K562 (cell line): ENCODE measurements around the gene CHRNB4. TPM values are rescaled to one million over a fixed set of nuclear protein-coding genes. Genes with fewer than 3 reads are reported as not detected.

Experiments used
- ATAC-seq: fragments of 200-7000 bp; cut with Tn5 transposase; 3 replicates; pipeline ENCODE4 v1.9.1; 2020; ENCODE audit warnings: moderate library complexity
- BruUV-seq: library from RNA; stranded (reverse); fragments of 400-500 nt; replicated peaks from 2 replicates; lab custom pipeline; 2021; lab: Mats Ljungman, UMichigan
- CTCF ChIA-PET: fragments of 300-600 bp; formaldehyde crosslinking; extraction: SDS; loops from one replicate; lab custom pipeline; 2021; ENCODE audit warnings: low intra/inter-chr PET ratio; lab: Yijun Ruan, JAX
- POLR2A ChIA-PET: fragments of 300-600, 350-650 bp; sonication (Branson Sonifier 250); formaldehyde crosslinking; extraction: SDS; loops from one replicate; lab custom pipeline; 2021; ENCODE audit warnings: antibody characterized with exemption, inconsistent platforms; lab: Yijun Ruan, JAX
- DNase-seq, 4 experiments: peaks; one replicate each; pipeline versions ENCODE4 v3.0.0 to v3.0.0-alpha.2; 2011 to 2018; ENCODE audit warnings: low spot score in 3 of 4, mixed read lengths in 3 of 4; ENCODE audit errors: extremely low read depth in 1 of 4
- FAIRE-seq: peaks from 2 replicates; lab custom pipeline; 2011; peaks lifted over from hg19 to GRCh38; lab: Jason Lieb, UNC
- H2AFZ ChIP-seq: 2 replicates; pipeline ENCODE4 v1.6.0; 2011; ENCODE audit warnings: low read depth, low read length, control low read depth, inconsistent platforms
- H3K27ac ChIP-seq: fragments of 200-600 bp; 3 replicates; pipeline ENCODE4 v1.8.0; 2011; ENCODE audit warnings: low read depth, mild to moderate bottlenecking, control low read depth, inconsistent platforms, low read length, moderate library complexity, mixed read lengths; ENCODE audit errors: extremely low read depth
- H3K27me3 ChIP-seq, 2 experiments: fragments of 300-600 bp in 1 of 2; 2 replicates in 1 of 2; 3 replicates in 1 of 2; pipeline versions ENCODE4 v1.6.0 to v1.8.0; 2011; ENCODE audit warnings: inconsistent platforms in 2 of 2, low read length in 2 of 2, mild to moderate bottlenecking in 1 of 2, mixed read lengths in 1 of 2, moderate library complexity in 1 of 2; ENCODE audit not compliant: control insufficient read depth in 2 of 2, insufficient read depth in 2 of 2
- H3K36me3 ChIP-seq: fragments of 300-600 bp; 3 replicates; pipeline ENCODE4 v1.8.0; 2011; ENCODE audit warnings: mild to moderate bottlenecking, low read length, inconsistent platforms; ENCODE audit not compliant: control insufficient read depth, insufficient read depth
- H3K4me1 ChIP-seq, 2 experiments: fragments of 200-600 bp in 1 of 2; replicated peaks in 1 of 2; 2 replicates in 1 of 2; 3 replicates in 1 of 2; pipeline versions ENCODE4 v1.5.1 to v1.8.0; 2011; ENCODE audit warnings: inconsistent platforms in 2 of 2, low read length in 2 of 2, mild to moderate bottlenecking in 1 of 2, mixed read lengths in 1 of 2, moderate library complexity in 1 of 2; ENCODE audit not compliant: control insufficient read depth in 2 of 2, insufficient read depth in 2 of 2
- H3K4me2 ChIP-seq: 2 replicates; pipeline ENCODE4 v1.6.1; 2011; ENCODE audit warnings: low read length, control low read depth, inconsistent platforms, mixed read lengths; ENCODE audit not compliant: insufficient read depth
- H3K4me3 ChIP-seq: fragments of 200-600 bp; sonication (generic), shearing (Covaris generic); 2 replicates; pipeline ENCODE4 v1.5.1; 2016; ENCODE audit warnings: control low read depth, inconsistent platforms
- H3K79me2 ChIP-seq: fragments of 200-600 bp; 3 replicates; pipeline ENCODE4 v1.8.0; 2011; ENCODE audit warnings: low read length, inconsistent platforms; ENCODE audit not compliant: control insufficient read depth, insufficient read depth
- H3K9ac ChIP-seq, 2 experiments: 2 replicates each; pipeline versions ENCODE4 v1.6.0 to v1.6.1; 2011; ENCODE audit warnings: low read depth in 2 of 2, low read length in 2 of 2, control low read depth in 1 of 2, inconsistent platforms in 1 of 2, mild to moderate bottlenecking in 1 of 2, mixed read lengths in 1 of 2; ENCODE audit not compliant: insufficient read depth in 1 of 2
- H3K9me1 ChIP-seq: one replicate; pipeline ENCODE4 v1.6.0; 2011; ENCODE audit warnings: inconsistent platforms, mild to moderate bottlenecking, low read length, moderate library complexity; ENCODE audit not compliant: control insufficient read depth, insufficient read depth
- H3K9me3 ChIP-seq: replicated peaks from 2 replicates; pipeline ENCODE4 v1.5.1; 2011; ENCODE audit warnings: low read depth, low read length, inconsistent platforms; ENCODE audit not compliant: control insufficient read depth, insufficient read depth
- H4K20me1 ChIP-seq: replicated peaks from 2 replicates; pipeline ENCODE4 v1.6.1; 2011; ENCODE audit warnings: low read length, inconsistent platforms, mixed read lengths; ENCODE audit not compliant: control insufficient read depth, insufficient read depth
- CREB1 ChIP-seq, 2 experiments: sonication (generic) in 1 of 2; formaldehyde crosslinking in 1 of 2; IDR thresholded peaks; 2 replicates each; pipeline versions ENCODE4 v1.6.1 to v1.8.0; 2012 to 2022; ENCODE audit warnings: inconsistent platforms in 1 of 2, mild to moderate bottlenecking in 1 of 2, missing genetic modification reagents in 1 of 2, moderate library complexity in 1 of 2
- SLC30A9 ChIP-seq: fragments of 250-450 bp; sonication (Bioruptor Pico); IDR thresholded peaks from 2 replicates; pipeline ENCODE4 v1.8.0; 2022; ENCODE audit warnings: mild to moderate bottlenecking, moderate library complexity
- TRIM24 ChIP-seq, 2 experiments: fragments of 450-650 bp; IDR thresholded peaks; 2 replicates each; pipeline ENCODE4 v1.6.1; 2016
- ZNF212 ChIP-seq: fragments of 450-650 bp; formaldehyde crosslinking; IDR thresholded peaks from 2 replicates; pipeline ENCODE4 v1.4.0; 2020; ENCODE audit warnings: mild to moderate bottlenecking
- ZNF639 ChIP-seq, 2 experiments: fragments of 200-800 bp in 1 of 2; sonication (Bioruptor generic) in 1 of 2; sonication (generic) in 1 of 2; formaldehyde crosslinking in 1 of 2; IDR thresholded peaks in 1 of 2; conservative IDR thresholded peaks in 1 of 2; 2 replicates each; pipeline versions ENCODE4 v1.5.0 to v1.6.1; 2016 to 2020; ENCODE audit warnings: missing compliant biosample characterization in 1 of 2, missing genetic modification characterization in 1 of 2, missing genetic modification reagents in 1 of 2
- WGBS: fragments of 100-300 bp; shearing (Covaris generic); methylation state at CpG from one replicate; pipeline ENCODE4 v1.1.6; 2016; ENCODE audit warnings: low coverage, mixed read lengths; ENCODE audit not compliant: insufficient coverage; ENCODE audit errors: missing lambda C conversion rate; 5-methylcytosine and 5-hydroxymethylcytosine counted together
- in situ Hi-C: fragments of 300-500 bp; cut with MboI; formaldehyde crosslinking; loops from 4 replicates; pipeline ENCODE4 v1.15.0; 2018; ENCODE audit warnings: inconsistent platforms, mixed read lengths
- intact Hi-C: fragments of 100-400 bp; cut with micrococcal nuclease; formaldehyde crosslinking; loops from 2 replicates; pipeline ENCODE4 v1.14.2; 2022
- polyA plus RNA-seq, 8 experiments: library from polyadenylated mRNA; depleted of rRNA in 4 of 8; stranded (reverse) in 5 of 8; unstranded in 3 of 8; fragments of >200 nt; fragmentation: Nextera tagmentation in 2 of 8; fragmentation: Illumina TruSeq in 1 of 8; extraction: Ambion mirVana in 2 of 8; extraction: Trizol in 1 of 8; gene quantifications; 2 replicates each; pipeline versions ENCODE4 v1.2.1 to v1.2.3, GENCODE V29; 2011 to 2014; ENCODE audit warnings: inconsistent platforms in 1 of 8, missing spikeins in 1 of 8
- total RNA-seq, 7 experiments: library from RNA; depleted of rRNA in 6 of 7; stranded (reverse); fragments of >200 nt in 6 of 7; fragmentation: Illumina TruSeq in 2 of 7; extraction: Trizol in 2 of 7; gene quantifications; 2 replicates each; pipeline versions ENCODE4 v1.2.1 to v1.2.3, GENCODE V29; 2011 to 2021; ENCODE audit warnings: low replicate concordance in 1 of 7

The CHRNB4 gene
- total and polyA plus RNA-seq, 9 of the 15 experiments (the other 6 are each of a cell fraction or from before 2014, with no cell fraction given) = 0.08 to 0.18 TPM; not detected in 7

DNA sequence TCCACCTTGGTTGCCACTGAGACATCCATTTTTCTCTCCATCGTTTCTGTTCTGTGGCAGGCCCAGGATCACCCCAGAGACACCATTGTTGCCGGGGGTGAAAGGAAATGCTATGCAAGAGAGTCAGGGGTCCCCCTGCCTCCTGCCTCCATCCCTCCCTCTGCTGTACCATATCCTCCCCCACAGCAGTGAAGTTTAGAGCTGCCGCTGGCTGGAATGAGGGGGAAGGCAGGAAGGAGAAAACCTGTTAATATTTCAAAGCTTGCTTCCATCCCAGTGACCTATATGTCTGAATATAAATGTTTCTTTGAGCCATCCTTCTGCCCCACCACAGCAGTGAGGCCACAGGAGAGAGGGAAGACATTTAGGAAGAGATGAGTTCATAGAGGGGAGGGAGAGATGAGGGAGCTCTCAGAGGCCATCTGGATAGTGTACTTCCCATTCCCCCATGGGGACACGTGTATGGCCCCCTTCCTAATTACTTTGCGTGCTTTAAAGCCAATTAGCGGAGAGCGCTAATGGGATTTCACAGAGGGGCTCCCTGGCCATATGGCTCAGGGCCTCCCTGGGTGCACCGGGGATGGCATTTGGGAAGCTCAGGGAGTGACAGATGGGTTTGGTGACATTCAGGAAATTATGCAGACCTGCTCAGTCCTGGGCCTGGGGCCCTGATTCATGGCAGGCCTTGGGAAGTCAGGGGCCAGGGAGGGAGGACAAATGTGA lies 40.4 kb upstream of the CHRNB4 start:
- in situ Hi-C loops (no loop called here), intact Hi-C loops (no loop called here)
- Histone ChIP-seq H3K4me3 (no peak overlapping the region), H3K27me3 (peaks cover 19 to 54% of the 10 kb centered on the region in 2 experiments; a peak in 4 of 5 replicates), H3K27ac (no peak overlapping the region), H3K36me3 (no peaks in the 10 kb centered on the region), H3K4me1 (no peaks in the 10 kb centered on the region), H3K4me2 (no peak overlapping the region), H3K9me3 (no peaks in the 10 kb centered on the region), H3K9me1 (no peaks in the 10 kb centered on the region), H3K9ac (no peak overlapping the region), H2AFZ (no peak overlapping the region), H3K79me2 (no peaks in the 10 kb centered on the region), H4K20me1 (no peaks in the 10 kb centered on the region)
- no peak for ATAC-seq
- DNase-seq = no peak
- no TSS peak for BruUV-seq
- no peak for TF ChIP-seq ZNF212 (CRISPR knock-in tag)
- no peak for TF ChIP-seq SLC30A9 (CRISPR knock-in tag)
- no peak for TF ChIP-seq ZNF639 (CRISPR knock-in tag; conservative IDR thresholded peaks at IDR 0.05 in 1 of 2, IDR thresholded peaks at IDR 0.05 in 1 of 2)
- TF ChIP-seq CREB1 (IDR thresholded peaks at IDR 0.05) = no peak
- no peak for TF ChIP-seq CREB1 (CRISPR knock-in tag; IDR thresholded peaks at IDR 0.05)
- no peak for TF ChIP-seq TRIM24 (IDR thresholded peaks at IDR 0.05)
- 4% methylated on average over 8 of the region's 8 CpGs for WGBS
- ChIA-PET POLR2A (no interaction called here), CTCF (no interaction called here)
- no peak for FAIRE-seq
